ENCODE measurements around the gene SLC8A2.

DNA sequence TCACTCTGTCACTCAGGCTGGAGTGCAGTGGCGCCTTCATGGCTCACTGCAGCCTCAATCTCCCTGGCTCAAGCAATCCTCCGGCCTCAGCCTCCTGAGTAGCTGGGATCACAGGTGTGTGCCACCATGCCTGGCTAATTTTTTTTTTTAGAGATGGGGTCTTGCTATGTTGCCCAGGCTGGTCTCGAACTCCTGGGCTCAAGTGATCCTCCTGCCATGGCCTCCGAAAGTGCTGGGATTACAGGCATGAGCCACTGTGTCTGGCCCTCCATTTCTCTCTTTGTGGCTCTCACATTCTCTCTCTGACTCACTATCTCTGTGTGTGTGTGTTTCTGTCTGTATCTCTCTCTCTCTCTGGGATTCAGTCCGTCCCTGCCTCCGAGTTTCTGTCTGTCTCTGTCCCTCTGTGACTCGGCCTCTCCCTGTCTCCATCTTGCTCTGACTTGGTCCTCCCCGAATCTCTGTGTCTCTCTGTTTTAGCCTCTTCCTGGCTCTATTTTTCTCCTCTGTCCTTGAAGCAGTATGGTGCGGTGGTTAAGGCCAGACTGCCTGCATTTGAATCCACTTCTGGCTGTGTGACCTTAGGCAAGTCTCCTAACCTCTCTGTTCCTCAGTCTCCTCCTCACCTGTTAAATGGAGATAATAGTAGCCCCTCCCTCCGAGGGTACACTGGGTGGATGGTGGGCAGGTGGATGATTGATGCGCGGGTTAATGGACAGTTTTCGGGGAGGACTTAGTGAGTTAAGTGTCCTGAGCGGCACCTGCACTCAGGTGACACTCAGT lies 63.3 kb downstream of the SLC8A2 start:
- TF ChIP-seq EP300 (IDR thresholded peaks at IDR 0.05; ENCODE audit: borderline replicate concordance) (no peak), NFIC (IDR thresholded peaks at IDR 0.05) (no peak), TCF12 (IDR thresholded peaks at IDR 0.05; ENCODE audit: low read depth) (no peak), TEAD4 (IDR thresholded peaks at IDR 0.05) (no peak), TAF1 (IDR thresholded peaks at IDR 0.05; ENCODE audit: low read depth) (no peak), CREB1 (IDR thresholded peaks at IDR 0.05; ENCODE audit: low read depth) (no peak)

Data from Ishikawa (cell line).